ENCODE data around the gene TBC1D32. TPM values are rescaled to one million over a fixed set of nuclear protein-coding genes. Genes with fewer than 3 reads are reported as not detected.

TBC1D32 gene
- total and polyA plus RNA-seq, 2 donors (not counting 3 experiments of a cell fraction or from before 2014, with no cell fraction given), result 2.5 to 4.0 TPM

DNA sequence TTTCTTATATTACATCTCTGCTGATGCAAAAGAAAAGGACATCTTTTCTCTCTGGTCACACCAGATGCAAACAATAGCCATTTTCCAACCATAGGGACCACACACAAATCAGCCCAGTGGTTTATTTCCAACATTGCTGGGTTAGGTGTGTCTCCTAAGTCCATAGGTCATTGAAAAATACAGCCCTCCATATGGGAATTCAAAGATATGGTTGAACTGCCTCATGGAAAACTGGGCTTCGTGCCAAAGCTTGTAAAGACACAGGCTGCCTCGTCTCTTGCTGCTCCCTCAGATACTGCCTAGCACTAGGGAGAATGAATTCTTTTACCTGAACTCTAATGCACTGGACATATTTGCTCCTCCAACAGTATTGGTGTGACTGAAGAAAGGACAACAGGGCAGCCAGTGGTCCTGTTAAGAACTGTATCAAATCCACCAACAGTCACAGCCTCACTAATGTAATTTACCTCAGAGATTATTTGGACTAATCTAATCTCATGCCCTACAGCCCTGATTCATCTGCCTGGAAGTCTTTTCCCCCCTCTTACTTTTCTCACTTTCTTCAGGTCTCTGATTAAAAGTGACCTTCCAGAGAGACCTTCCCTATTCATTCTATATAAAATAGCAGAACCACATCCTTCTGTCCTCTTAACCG lies 48.3 kb upstream of the TBC1D32 start:
- FAIRE-seq (no peak), DNase-seq (ENCODE audit: low read depth, low spot score) (no peak)
- ChIA-PET POLR2A (no interaction called here), CTCF (no interaction called here)
- intact Hi-C loops (cut with micrococcal nuclease), result loop anchor here (2.0 kb wide), 1 partner anchor 14 kb away; no protein-coding TSS in a partner anchor
- TF ChIP-seq JUN (IDR thresholded peaks at IDR 0.05; ENCODE audit: borderline replicate concordance, insufficient read depth, insufficient read length, low read depth) (no peak), GATA2 (IDR thresholded peaks at IDR 0.05; ENCODE audit: insufficient read depth, insufficient read length, low read depth, low read length) (no peak), POLR2AphosphoS5 (IDR thresholded peaks at IDR 0.05; ENCODE audit: insufficient read depth, low read depth, low read length) (no peak), POLR2A (IDR thresholded peaks at IDR 0.05; ENCODE audit: low read depth, low read length) (no peak), FOS (IDR thresholded peaks at IDR 0.05; ENCODE audit: borderline replicate concordance, insufficient read depth, low read length) (no peak), MYC (IDR thresholded peaks at IDR 0.05; ENCODE audit: low read depth, low read length) (no peak), EZH2 (IDR thresholded peaks at IDR 0.05; ENCODE audit: borderline replicate concordance, low read depth, low read length, severe bottlenecking) (no peak)
- TF ChIP-seq, protein P1, sequence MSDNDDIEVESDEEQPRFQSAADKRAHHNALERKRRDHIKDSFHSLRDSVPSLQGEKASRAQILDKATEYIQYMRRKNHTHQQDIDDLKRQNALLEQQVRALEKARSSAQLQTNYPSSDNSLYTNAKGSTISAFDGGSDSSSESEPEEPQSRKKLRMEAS (IDR thresholded peaks at IDR 0.05; ENCODE audit: insufficient read depth, insufficient read length), result no peak
- TF ChIP-seq, protein P2, sequence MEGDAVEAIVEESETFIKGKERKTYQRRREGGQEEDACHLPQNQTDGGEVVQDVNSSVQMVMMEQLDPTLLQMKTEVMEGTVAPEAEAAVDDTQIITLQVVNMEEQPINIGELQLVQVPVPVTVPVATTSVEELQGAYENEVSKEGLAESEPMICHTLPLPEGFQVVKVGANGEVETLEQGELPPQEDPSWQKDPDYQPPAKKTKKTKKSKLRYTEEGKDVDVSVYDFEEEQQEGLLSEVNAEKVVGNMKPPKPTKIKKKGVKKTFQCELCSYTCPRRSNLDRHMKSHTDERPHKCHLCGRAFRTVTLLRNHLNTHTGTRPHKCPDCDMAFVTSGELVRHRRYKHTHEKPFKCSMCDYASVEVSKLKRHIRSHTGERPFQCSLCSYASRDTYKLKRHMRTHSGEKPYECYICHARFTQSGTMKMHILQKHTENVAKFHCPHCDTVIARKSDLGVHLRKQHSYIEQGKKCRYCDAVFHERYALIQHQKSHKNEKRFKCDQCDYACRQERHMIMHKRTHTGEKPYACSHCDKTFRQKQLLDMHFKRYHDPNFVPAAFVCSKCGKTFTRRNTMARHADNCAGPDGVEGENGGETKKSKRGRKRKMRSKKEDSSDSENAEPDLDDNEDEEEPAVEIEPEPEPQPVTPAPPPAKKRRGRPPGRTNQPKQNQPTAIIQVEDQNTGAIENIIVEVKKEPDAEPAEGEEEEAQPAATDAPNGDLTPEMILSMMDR (IDR thresholded peaks at IDR 0.05; ENCODE audit: extremely low read depth in 1 of 2, insufficient read depth in 1 of 2, low read depth in 1 of 2, low read length in 2 of 2), result no peak
- no peaks in the 10 kb centered on the region for H3K27me3 ChIP-seq (ENCODE audit: control insufficient read depth in 2 of 2, insufficient read depth in 2 of 2, low read length in 2 of 2)
- H3K79me2 ChIP-seq (ENCODE audit: control insufficient read depth, insufficient read depth, low read length), result no peaks in the 10 kb centered on the region
- dilution Hi-C loops (cut with MboI; ENCODE audit: extremely low pct_ligation_motif_present, low sequenced_read_pairs), result no loop called here
- H3K36me3 ChIP-seq (ENCODE audit: control insufficient read depth in 2 of 2, extremely low read depth in 1 of 2, insufficient read depth in 2 of 2, low read length in 2 of 2), result no peaks in the 10 kb centered on the region
- H2AFZ ChIP-seq (ENCODE audit: low read depth, low read length), result no peak overlapping the region
- H3K27ac ChIP-seq (ENCODE audit: insufficient read depth, low read depth, low read length), result no peak overlapping the region
- H3K9me1 ChIP-seq (replicated peaks; ENCODE audit: control insufficient read depth, extremely low read depth, insufficient read depth, low read length), result no peaks in the 10 kb centered on the region
- H3K9ac ChIP-seq (replicated peaks; ENCODE audit: extremely low read depth, insufficient read depth, low read length), result no peak overlapping the region
- H3K9me3 ChIP-seq (replicated peaks; ENCODE audit: control insufficient read depth, insufficient read depth, low read length), result no peaks in the 10 kb centered on the region
- H3K4me3 ChIP-seq (replicated peaks in 1 of 3; ENCODE audit: insufficient read depth in 1 of 3, low read depth in 1 of 3, low read length in 3 of 3), result no peak overlapping the region
- no peaks in the 10 kb centered on the region for H3K4me1 ChIP-seq (ENCODE audit: control insufficient read depth, extremely low read depth, insufficient read depth, low read length)
- no peaks in the 10 kb centered on the region for H4K20me1 ChIP-seq (replicated peaks; ENCODE audit: control insufficient read depth, extremely low read depth, insufficient read depth, low read length)
- no TSS peak for BruUV-seq (replicated peaks)
- no peak overlapping the region for H3K4me2 ChIP-seq (ENCODE audit: insufficient read depth, low read length)

Data from endothelial cell of umbilical vein (primary cell).